Body of pancreas (tissue), 4 donors: ENCODE results near the gene MINDY2. TPM values are rescaled to one million over a fixed set of nuclear protein-coding genes. Genes with fewer than 3 reads are reported as not detected.

Source experiments
- ATAC-seq: fragments of 150-250 bp; one replicate; pipeline ENCODE4 v1.9.1; 2016
- DNase-seq, 4 donors: peaks; one replicate each; pipeline ENCODE4 v3.0.0-alpha.2; 2019
- H3K27ac ChIP-seq, 4 donors: fragments of 200-600 bp; sonication (generic); 1 replicate in 3 of 4; 2 replicates in 1 of 4; pipeline versions ENCODE4 v1.5.1 to v1.6.1; 2016 to 2019; ENCODE audit warnings: mild to moderate bottlenecking in 1 of 4, mixed read lengths in 1 of 4, moderate library complexity in 1 of 4
- H3K27me3 ChIP-seq, 2 donors: fragments of 200-600 bp; sonication (generic); one replicate each; pipeline ENCODE4 v1.6.0; 2016; ENCODE audit warnings: mild to moderate bottlenecking in 1 of 2
- H3K36me3 ChIP-seq, 2 donors: fragments of 200-600 bp; sonication (generic); replicated peaks in 1 of 2; 2 replicates each; pipeline ENCODE4 v1.5.1; 2016; ENCODE audit warnings: low read depth in 2 of 2; ENCODE audit not compliant: insufficient read depth in 1 of 2
- H3K4me1 ChIP-seq: fragments of 200-600 bp; sonication (generic); one replicate; pipeline ENCODE4 v1.6.0; 2016
- H3K4me3 ChIP-seq, 2 donors: fragments of 200-600 bp; sonication (generic); 1 replicate in 1 of 2; 2 replicates in 1 of 2; pipeline ENCODE4 v1.5.1; 2016 to 2019
- H3K9me3 ChIP-seq, 3 donors: fragments of 200-600 bp; sonication (generic); 1 replicate in 2 of 3; 2 replicates in 1 of 3; pipeline ENCODE4 v1.5.1; 2016
- CTCF ChIP-seq, 7 experiments: fragments of 450-650 bp in 4 of 7; fragments of 200-600 bp in 3 of 7; sonication (generic) in 3 of 7; IDR thresholded peaks; one replicate each; pipeline ENCODE4 v1.5.1; 2016 to 2019; ENCODE audit warnings: antibody characterized with exemption in 7 of 7
- POLR2A ChIP-seq, 3 donors: fragments of 450-650 bp; IDR thresholded peaks; one replicate each; pipeline ENCODE4 v1.6.1; 2016; ENCODE audit warnings: antibody characterized with exemption in 3 of 3, mild to moderate bottlenecking in 2 of 3
- WGBS, 2 donors: methylation state at CpG; one replicate each; pipeline ENCODE4 v1.1.5; 2017; 5-methylcytosine and 5-hydroxymethylcytosine counted together
- intact Hi-C: fragments of 100-400 bp; cut with DNase I; formaldehyde crosslinking; loops from one replicate; pipeline ENCODE4 v1.15.1; 2023
- total RNA-seq, 2 donors: library from RNA; depleted of rRNA; stranded (reverse); fragments of >200 nt; gene quantifications; one replicate each; pipeline ENCODE4 v1.1.0, GENCODE V29; 2016

MINDY2 gene
- total RNA-seq, 2 donors from 2014 or later = 8.9 to 11.9 TPM

- H3K27me3 ChIP-seq = no peaks in the 10 kb centered on the region
- peaks cover 0 to 9% of the 10 kb centered on the region in 2 donors for H3K36me3 ChIP-seq
- no peaks in the 10 kb centered on the region for H3K4me1 ChIP-seq
- TF ChIP-seq POLR2A (IDR thresholded peaks at IDR 0.05) (no peak), CTCF (IDR thresholded peaks at IDR 0.05) (no peak)
- H3K9me3 ChIP-seq = no peaks in the 10 kb centered on the region
- 69 to 70% methylated on average over 1 of the region's 1 CpG for WGBS, 2 donors
- no peak for ATAC-seq
- H3K27ac ChIP-seq = no peak overlapping the region
- no peak for DNase-seq
- no peak overlapping the region for H3K4me3 ChIP-seq
- intact Hi-C loops = no loop called here
Measured at GRCh38 chr15:58898150-58898680, 127.1 kb downstream of the MINDY2 start.

- Histone ChIP-seq H3K4me1 (no peaks in the 10 kb centered on the region), H3K27ac (no peak overlapping the region), H3K27me3 (no peaks in the 10 kb centered on the region), H3K4me3 (no peak overlapping the region), H3K36me3 (peaks cover 0 to 6% of the 10 kb centered on the region in 2 donors), H3K9me3 (no peaks in the 10 kb centered on the region)
- intact Hi-C loops = no loop called here
- 78 to 83% methylated on average over 3 of the region's 3 CpGs for WGBS, 2 donors
- DNase-seq (no peak), ATAC-seq (no peak)
- TF ChIP-seq CTCF (IDR thresholded peaks at IDR 0.05) = no peak
- no peak for TF ChIP-seq POLR2A (IDR thresholded peaks at IDR 0.05)
Measured at GRCh38 chr15:58900631-58901030, 129.5 kb downstream of the MINDY2 start.

DNA sequence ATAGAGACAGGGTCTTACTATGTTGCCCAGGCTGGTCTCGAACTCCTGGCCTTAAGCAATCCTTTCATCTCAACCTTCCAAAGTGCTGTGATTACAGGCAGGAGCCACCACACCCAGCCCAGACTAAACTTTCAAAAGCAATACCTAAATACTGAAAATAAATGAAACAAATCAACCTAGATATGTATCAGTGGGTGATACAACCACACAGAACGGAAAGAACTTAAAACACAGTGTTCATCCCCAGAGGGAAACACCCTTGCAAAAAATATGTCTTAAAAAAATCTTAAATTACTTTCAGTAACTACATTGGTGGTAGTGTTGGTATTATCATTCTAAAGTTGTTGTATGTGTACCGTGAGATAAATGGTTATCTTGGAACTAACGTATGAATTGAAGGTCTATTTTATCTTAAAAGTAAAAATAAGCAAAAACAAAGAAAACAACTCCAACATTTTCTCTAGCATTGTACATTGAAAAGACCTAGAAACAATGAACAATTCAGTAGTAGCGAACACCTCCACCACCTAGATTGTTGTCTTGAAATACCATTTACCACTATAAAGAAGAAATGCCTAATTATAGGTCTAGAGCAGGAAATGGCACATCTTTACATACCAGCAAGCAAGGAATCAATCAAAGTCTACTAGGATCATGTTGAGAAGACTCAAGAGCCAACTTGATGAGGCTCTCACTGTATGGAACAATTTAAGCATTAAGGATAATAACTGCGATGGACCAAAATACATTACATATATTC lies 137.6 kb downstream of the MINDY2 start:
- WGBS, 2 donors = 83 to 86% methylated on average over 6 of the region's 6 CpGs
- no peak overlapping the region for H3K4me3 ChIP-seq
- DNase-seq (no peak), ATAC-seq (no peak)
- H3K4me1 ChIP-seq = no peaks in the 10 kb centered on the region
- peaks cover 4% of the 10 kb centered on the region in 2 donors for H3K36me3 ChIP-seq
- no peak overlapping the region for H3K27ac ChIP-seq
- no peak for TF ChIP-seq CTCF (IDR thresholded peaks at IDR 0.05)
- no peak for TF ChIP-seq POLR2A (IDR thresholded peaks at IDR 0.05)
- H3K9me3 ChIP-seq = no peaks in the 10 kb centered on the region
- H3K27me3 ChIP-seq = no peaks in the 10 kb centered on the region
- intact Hi-C loops = no loop called here

- intact Hi-C loops = no loop called here
- H3K27me3 ChIP-seq = no peaks in the 10 kb centered on the region
- TF ChIP-seq CTCF (IDR thresholded peaks at IDR 0.05) (no peak), POLR2A (IDR thresholded peaks at IDR 0.05) (no peak)
- 89 to 100% methylated on average over 1 of the region's 1 CpG for WGBS, 2 donors
- H3K9me3 ChIP-seq = no peaks in the 10 kb centered on the region
- DNase-seq (no peak), ATAC-seq (no peak)
- H3K4me3 ChIP-seq = no peak overlapping the region
- H3K36me3 ChIP-seq = peaks cover 4% of the 10 kb centered on the region in 2 donors
- no peaks in the 10 kb centered on the region for H3K4me1 ChIP-seq
- no peak overlapping the region for H3K27ac ChIP-seq
Measured at GRCh38 chr15:58909616-58910015, 138.5 kb downstream of the MINDY2 start.

DNA sequence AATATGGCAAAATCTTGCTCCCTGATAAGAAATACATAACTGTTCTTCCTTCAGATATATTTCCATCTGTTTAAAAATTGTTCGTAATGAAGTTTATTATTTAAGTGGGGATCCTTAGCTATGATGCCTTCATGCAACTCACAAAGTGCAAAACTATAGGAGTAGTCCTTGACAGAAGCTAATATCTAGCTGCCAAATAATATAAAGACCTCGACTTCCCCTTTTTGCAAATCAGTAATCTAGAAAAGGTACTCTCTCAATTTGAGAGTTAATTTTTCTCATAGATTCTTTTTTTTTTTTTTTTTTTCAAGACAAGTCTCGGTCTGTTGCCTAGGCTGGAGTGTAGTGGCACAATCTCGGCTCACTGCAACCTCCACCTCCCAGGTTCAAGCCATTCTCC lies 139.4 kb downstream of the MINDY2 start:
- ATAC-seq (no peak), DNase-seq (no peak)
- no peaks in the 10 kb centered on the region for H3K4me1 ChIP-seq
- no peaks in the 10 kb centered on the region for H3K9me3 ChIP-seq
- no peaks in the 10 kb centered on the region for H3K27me3 ChIP-seq
- no peak for TF ChIP-seq CTCF (IDR thresholded peaks at IDR 0.05)
- TF ChIP-seq POLR2A (IDR thresholded peaks at IDR 0.05) = no peak
- H3K27ac ChIP-seq = no peak overlapping the region
- peaks cover 4% of the 10 kb centered on the region in 2 donors for H3K36me3 ChIP-seq
- WGBS, 2 donors = 88 to 91% methylated on average over 4 of the region's 4 CpGs
- no peak overlapping the region for H3K4me3 ChIP-seq
- intact Hi-C loops = no loop called here
